ENCODE data around the gene ABCA7. TPM values are rescaled to one million over a fixed set of nuclear protein-coding genes. Genes with fewer than 3 reads are reported as not detected.

Gene ABCA7
- total RNA-seq, 1 donor from 2014 or later: 44.3 TPM

GRCh38 chr19:1068009-1069001 is 28.4 kb downstream of the ABCA7 start:
- intact Hi-C loops (cut with micrococcal nuclease): loop anchor here (1.0 to 2.0 kb wide), 4 partner anchors 9 to 42 kb away; partner anchors contain the start of genes ABCA7 and CNN2

- intact Hi-C loops (cut with micrococcal nuclease): loop anchor here (1.0 to 2.0 kb wide), 4 partner anchors 8 to 42 kb away; partner anchors contain the start of genes ABCA7 and CNN2
Measured at GRCh38 chr19:1069009-1069779, 29.3 kb downstream of the ABCA7 start.

- intact Hi-C loops (cut with micrococcal nuclease): no loop called here
Measured at GRCh38 chr19:1070576-1070930, 30.6 kb downstream of the ABCA7 start.

GRCh38 chr19:1070931-1071791 is 31.3 kb downstream of the ABCA7 start:
- intact Hi-C loops (cut with micrococcal nuclease): no loop called here

- intact Hi-C loops (cut with micrococcal nuclease): no loop called here
Measured at GRCh38 chr19:1072371-1073015, 32.6 kb downstream of the ABCA7 start.

- intact Hi-C loops (cut with micrococcal nuclease): no loop called here
Measured at GRCh38 chr19:1073063-1073955, 33.4 kb downstream of the ABCA7 start.

- intact Hi-C loops (cut with micrococcal nuclease): no loop called here
Measured at GRCh38 chr19:1073956-1074517, 34.1 kb downstream of the ABCA7 start.

GRCh38 chr19:1074544-1075283 is 34.8 kb downstream of the ABCA7 start:
- intact Hi-C loops (cut with micrococcal nuclease): no loop called here

- intact Hi-C loops (cut with micrococcal nuclease): no loop called here
Measured at GRCh38 chr19:1076046-1076386, 36.1 kb downstream of the ABCA7 start.

- intact Hi-C loops (cut with micrococcal nuclease): loop anchor here (1.0 kb wide), 1 partner anchor 8 kb away; no protein-coding TSS in a partner anchor
Measured at GRCh38 chr19:1076951-1077350, 37.0 kb downstream of the ABCA7 start.

- intact Hi-C loops (cut with micrococcal nuclease): no loop called here
Measured at GRCh38 chr19:1079566-1080111, 39.7 kb downstream of the ABCA7 start.

- intact Hi-C loops (cut with micrococcal nuclease): no loop called here
Measured at GRCh38 chr19:1080360-1081161, 40.7 kb downstream of the ABCA7 start.

- intact Hi-C loops (cut with micrococcal nuclease): loop anchor here (2.0 kb wide), 1 partner anchor 13 kb away; no protein-coding TSS in a partner anchor
Measured at GRCh38 chr19:1081301-1082164, 41.6 kb downstream of the ABCA7 start.

GRCh38 chr19:1082165-1082927 is 42.4 kb downstream of the ABCA7 start:
- intact Hi-C loops (cut with micrococcal nuclease): loop anchor here (2.0 kb wide), 1 partner anchor 14 kb away; no protein-coding TSS in a partner anchor

Data from T-helper 2 cell treated with Interferon-gamma antibody and Interleukin-4, amounts not matched to agents 100 ng/mL and 5 ng/mL, for 36 hours (primary cell).